Keratinocyte (primary cell): ENCODE measurements around the gene CCNK. TPM values are rescaled to one million over a fixed set of nuclear protein-coding genes. Genes with fewer than 3 reads are reported as not detected.

Source experiments
- DNase-seq: peaks from one replicate; pipeline ENCODE4 v3.0.0-alpha.2; 2011; ENCODE audit warnings: low read depth, missing footprints, low spot score
- FAIRE-seq: peaks from 2 replicates; lab custom pipeline; 2011; peaks lifted over from hg19 to GRCh38; lab: Jason Lieb, UNC
- H2AFZ ChIP-seq: 2 replicates; pipeline ENCODE4 v1.6.0; 2012; ENCODE audit warnings: low read length, control low read depth, inconsistent platforms; ENCODE audit not compliant: control insufficient read depth
- H3K27ac ChIP-seq: 2 replicates; pipeline ENCODE4 v1.5.1; 2011; ENCODE audit warnings: low read length; ENCODE audit not compliant: control insufficient read depth, insufficient read depth
- H3K27me3 ChIP-seq: 3 replicates; pipeline ENCODE4 v1.6.0; 2011; ENCODE audit warnings: low read length; ENCODE audit not compliant: control insufficient read depth, insufficient read depth; ENCODE audit errors: extremely low read depth
- H3K36me3 ChIP-seq, 2 experiments: 2 replicates in 1 of 2; 3 replicates in 1 of 2; pipeline ENCODE4 v1.5.1; 2011; ENCODE audit warnings: low read length in 2 of 2, mild to moderate bottlenecking in 1 of 2; ENCODE audit not compliant: control insufficient read depth in 2 of 2, insufficient read depth in 2 of 2; ENCODE audit errors: extremely low read depth in 1 of 2
- H3K4me1 ChIP-seq: 3 replicates; pipeline ENCODE4 v1.5.1; 2011; ENCODE audit warnings: low read length; ENCODE audit not compliant: control insufficient read depth, insufficient read depth; ENCODE audit errors: extremely low read depth
- H3K4me2 ChIP-seq: 3 replicates; pipeline ENCODE4 v1.6.0; 2011; ENCODE audit warnings: low read depth, low read length; ENCODE audit not compliant: control insufficient read depth, insufficient read depth; ENCODE audit errors: extremely low read depth
- H3K4me3 ChIP-seq, 3 experiments: fragments of 200-600 bp in 1 of 3; sonication (generic) in 1 of 3; 2 replicates in 2 of 3; 3 replicates in 1 of 3; pipeline ENCODE4 v1.5.1; 2011 to 2016; ENCODE audit warnings: low read length in 3 of 3, mild to moderate bottlenecking in 3 of 3, control low read depth in 2 of 3, inconsistent platforms in 1 of 3, low read depth in 1 of 3, mixed read lengths in 1 of 3, mixed run types in 1 of 3, moderate library complexity in 1 of 3; ENCODE audit not compliant: control insufficient read depth in 2 of 3, insufficient read depth in 2 of 3; ENCODE audit errors: extremely low read depth in 1 of 3
- H3K79me2 ChIP-seq: 2 replicates; pipeline ENCODE4 v1.6.0; 2012; ENCODE audit warnings: low read length; ENCODE audit not compliant: control insufficient read depth, insufficient read depth
- H3K9ac ChIP-seq: 3 replicates; pipeline ENCODE4 v1.6.0; 2011; ENCODE audit warnings: low read length; ENCODE audit not compliant: control insufficient read depth, insufficient read depth; ENCODE audit errors: extremely low read depth
- H3K9me1 ChIP-seq: 3 replicates; pipeline ENCODE4 v1.6.0; 2011; ENCODE audit warnings: low read length; ENCODE audit not compliant: control insufficient read depth, insufficient read depth; ENCODE audit errors: extremely low read depth
- H3K9me3 ChIP-seq: 2 replicates; pipeline ENCODE4 v1.5.1; 2012; ENCODE audit warnings: low read depth, low read length; ENCODE audit not compliant: control insufficient read depth
- H4K20me1 ChIP-seq: 3 replicates; pipeline ENCODE4 v1.6.0; 2011; ENCODE audit warnings: low read length; ENCODE audit not compliant: control insufficient read depth, insufficient read depth; ENCODE audit errors: extremely low read depth
- EZH2 ChIP-seq: IDR thresholded peaks from one replicate; pipeline ENCODE4 v1.6.1; 2012; ENCODE audit warnings: inconsistent platforms, mild to moderate bottlenecking, low read length, moderate library complexity
- dilution Hi-C: fragments of 300-500 bp; cut with MboI; formaldehyde crosslinking; loops from one replicate; pipeline ENCODE4 v1.7.0; 2020; ENCODE audit warnings: low sequenced_read_pairs; ENCODE audit not compliant: extremely low pct_ligation_motif_present
- polyA plus RNA-seq, 5 experiments: library from polyadenylated mRNA; depleted of rRNA in 3 of 5; stranded (reverse) in 3 of 5; stranded (forward) in 1 of 5; unstranded in 1 of 5; fragments of >200 nt; gene quantifications; 1 replicate in 1 of 5; 2 replicates in 3 of 5; 3 replicates in 1 of 5; pipeline versions ENCODE4 v1.2.1 to v1.2.3, GENCODE V29; 2011 to 2012; ENCODE audit warnings: missing spikeins in 2 of 5, low read depth in 1 of 5, low replicate concordance in 1 of 5
- TF ChIP-seq, protein P1 (sequence below), 3 experiments: IDR thresholded peaks in 1 of 3; conservative IDR thresholded peaks in 1 of 3; optimal IDR thresholded peaks in 1 of 3; 2 replicates in 2 of 3; 3 replicates in 1 of 3; pipeline versions ENCODE3 to v1.5.1; 2011; ENCODE audit warnings: low read length in 3 of 3, mild to moderate bottlenecking in 3 of 3, moderate library complexity in 2 of 3, control low read depth in 1 of 3, inconsistent platforms in 1 of 3; ENCODE audit not compliant: insufficient read depth in 2 of 3; ENCODE audit errors: extremely low read depth in 1 of 3

The CCNK gene
- polyA plus RNA-seq, 1 donor (not counting 4 experiments of a cell fraction or from before 2014, with no cell fraction given): 12.8 TPM

DNA sequence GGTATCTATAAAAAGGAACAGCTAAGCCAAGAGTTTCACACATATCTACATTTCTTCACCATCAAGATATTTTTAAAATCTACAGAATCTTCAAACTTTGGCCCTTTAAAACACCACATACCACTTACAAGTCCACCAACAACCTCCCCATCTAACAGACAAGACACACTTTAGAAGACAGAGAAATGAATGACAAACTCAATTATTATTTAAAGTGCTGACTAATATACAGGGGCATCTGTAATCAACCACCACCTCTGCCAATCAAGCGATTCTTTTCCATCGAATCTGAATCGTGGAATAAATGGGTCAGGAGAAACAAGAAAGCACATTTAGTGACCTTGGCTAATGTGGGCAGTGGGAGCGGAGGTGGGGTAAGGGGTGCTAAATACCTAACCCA is 8.3 kb upstream of the CCNK start:
- no peak overlapping the region for H3K27ac ChIP-seq
- TF ChIP-seq EZH2: no peak
- TF ChIP-seq, protein P1, sequence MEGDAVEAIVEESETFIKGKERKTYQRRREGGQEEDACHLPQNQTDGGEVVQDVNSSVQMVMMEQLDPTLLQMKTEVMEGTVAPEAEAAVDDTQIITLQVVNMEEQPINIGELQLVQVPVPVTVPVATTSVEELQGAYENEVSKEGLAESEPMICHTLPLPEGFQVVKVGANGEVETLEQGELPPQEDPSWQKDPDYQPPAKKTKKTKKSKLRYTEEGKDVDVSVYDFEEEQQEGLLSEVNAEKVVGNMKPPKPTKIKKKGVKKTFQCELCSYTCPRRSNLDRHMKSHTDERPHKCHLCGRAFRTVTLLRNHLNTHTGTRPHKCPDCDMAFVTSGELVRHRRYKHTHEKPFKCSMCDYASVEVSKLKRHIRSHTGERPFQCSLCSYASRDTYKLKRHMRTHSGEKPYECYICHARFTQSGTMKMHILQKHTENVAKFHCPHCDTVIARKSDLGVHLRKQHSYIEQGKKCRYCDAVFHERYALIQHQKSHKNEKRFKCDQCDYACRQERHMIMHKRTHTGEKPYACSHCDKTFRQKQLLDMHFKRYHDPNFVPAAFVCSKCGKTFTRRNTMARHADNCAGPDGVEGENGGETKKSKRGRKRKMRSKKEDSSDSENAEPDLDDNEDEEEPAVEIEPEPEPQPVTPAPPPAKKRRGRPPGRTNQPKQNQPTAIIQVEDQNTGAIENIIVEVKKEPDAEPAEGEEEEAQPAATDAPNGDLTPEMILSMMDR (optimal IDR thresholded peaks at IDR 0.05 in 1 of 3, IDR thresholded peaks at IDR 0.05 in 1 of 3, conservative IDR thresholded peaks at IDR 0.05 in 1 of 3; ENCODE audit: extremely low read depth in 1 of 3, insufficient read depth in 2 of 3, low read length in 3 of 3): no peak
- no peak overlapping the region for H2AFZ ChIP-seq
- H4K20me1 ChIP-seq: peaks cover 4% of the 10 kb centered on the region
- H3K79me2 ChIP-seq: peaks cover 97% of the 10 kb centered on the region
- no peak overlapping the region for H3K4me2 ChIP-seq
- DNase-seq (no peak), FAIRE-seq (no peak)
- peaks cover 18% of the 10 kb centered on the region for H3K4me1 ChIP-seq
- H3K27me3 ChIP-seq: no peaks in the 10 kb centered on the region
- H3K9me1 ChIP-seq: no peaks in the 10 kb centered on the region
- dilution Hi-C loops: no loop called here
- H3K36me3 ChIP-seq: no peaks in the 10 kb centered on the region
- no peaks in the 10 kb centered on the region for H3K9me3 ChIP-seq
- no peak overlapping the region for H3K4me3 ChIP-seq
- no peak overlapping the region for H3K9ac ChIP-seq

DNA sequence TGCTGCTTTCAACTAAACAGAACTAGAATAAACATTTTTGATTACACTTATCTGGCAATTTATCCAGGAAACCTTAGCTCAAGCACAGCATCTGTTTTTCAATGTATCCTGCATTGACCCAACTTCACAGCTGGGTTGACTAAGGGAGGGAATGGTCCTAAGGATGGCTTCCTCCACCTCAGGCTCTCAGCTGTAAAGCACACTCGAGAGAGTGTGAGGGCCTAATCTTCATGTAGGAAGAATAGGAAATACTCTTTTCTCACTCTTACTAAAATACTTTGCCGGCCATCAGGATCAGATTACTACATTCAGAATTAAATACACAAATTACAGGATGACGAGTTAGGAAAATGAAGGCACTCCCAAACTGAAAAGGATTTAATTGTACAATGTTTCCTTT is 7.8 kb upstream of the CCNK start:
- Histone ChIP-seq H3K27me3 (no peaks in the 10 kb centered on the region), H2AFZ (no peak overlapping the region), H3K36me3 (no peaks in the 10 kb centered on the region), H3K9me3 (no peaks in the 10 kb centered on the region), H3K79me2 (peaks cover 97% of the 10 kb centered on the region), H3K9ac (no peak overlapping the region), H3K4me2 (peak overlapping the region; percentile 13), H3K4me1 (peaks cover 19% of the 10 kb centered on the region), H3K4me3 (no peak overlapping the region), H3K9me1 (no peaks in the 10 kb centered on the region), H4K20me1 (peaks cover 4% of the 10 kb centered on the region), H3K27ac (peak overlapping the region; percentile 2)
- FAIRE-seq: no peak
- DNase-seq: no peak
- dilution Hi-C loops: no loop called here
- TF ChIP-seq, protein P1 (optimal IDR thresholded peaks at IDR 0.05 in 1 of 3, IDR thresholded peaks at IDR 0.05 in 1 of 3, conservative IDR thresholded peaks at IDR 0.05 in 1 of 3; ENCODE audit: extremely low read depth in 1 of 3, insufficient read depth in 2 of 3, low read length in 3 of 3): no peak
- TF ChIP-seq EZH2: no peak
